Muscle layer of duodenum (tissue), 2 donors: ENCODE results near the gene ANKRD34B.
"Not testable (repeated sequence)": the region's sequence is repeated elsewhere in the genome, so short reads cannot be mapped to it uniquely, and the experiment has no call there.

Experiments used
- H3K27ac ChIP-seq: one replicate; pipeline ENCODE4 v1.7.0; 2013; ENCODE audit warnings: mild to moderate bottlenecking, low read length
- H3K27me3 ChIP-seq: one replicate; pipeline ENCODE4 v1.7.0; 2013; ENCODE audit warnings: low read depth, mild to moderate bottlenecking, control low read depth, low read length
- H3K36me3 ChIP-seq, 2 donors: one replicate each; pipeline ENCODE4 v1.7.0; 2013; ENCODE audit warnings: low read length in 2 of 2, control low read depth in 1 of 2, mild to moderate bottlenecking in 1 of 2; ENCODE audit not compliant: insufficient read depth in 2 of 2, control insufficient read depth in 1 of 2
- H3K4me1 ChIP-seq, 2 donors: one replicate each; pipeline ENCODE4 v1.7.0; 2013; ENCODE audit warnings: low read length in 2 of 2, mild to moderate bottlenecking in 2 of 2, control low read depth in 1 of 2, moderate library complexity in 1 of 2; ENCODE audit not compliant: insufficient read depth in 2 of 2, control insufficient read depth in 1 of 2
- H3K4me3 ChIP-seq, 2 donors: one replicate each; pipeline ENCODE4 v1.7.0; 2013; ENCODE audit warnings: low read length in 2 of 2, low read depth in 1 of 2, mild to moderate bottlenecking in 1 of 2
- H3K9me3 ChIP-seq, 2 donors: one replicate each; pipeline ENCODE4 v1.7.0; 2013; ENCODE audit warnings: low read length in 2 of 2, control low read depth in 1 of 2, mild to moderate bottlenecking in 1 of 2; ENCODE audit not compliant: control insufficient read depth in 1 of 2
- donor health status: healthy.

ANKRD34B gene

DNA sequence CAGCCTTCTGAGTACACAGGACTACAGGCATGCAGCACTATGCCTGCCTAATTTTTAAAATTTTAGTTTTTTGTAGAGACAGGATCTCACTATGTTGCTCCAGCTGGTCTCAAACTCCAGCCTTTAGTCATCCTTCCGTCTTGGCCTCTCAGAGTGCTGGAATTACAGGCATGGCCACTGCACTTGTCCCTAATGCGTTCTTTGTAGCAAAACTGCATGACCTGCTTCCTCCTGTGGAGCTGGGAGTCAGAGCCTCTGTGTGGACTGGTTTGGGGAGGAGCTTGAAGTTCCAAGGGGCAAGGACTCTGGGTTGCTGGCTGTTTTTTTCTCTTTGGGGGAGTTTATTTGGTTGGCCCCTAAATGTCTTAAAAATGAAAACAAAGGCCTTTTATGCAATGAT is 22.7 kb upstream of the ANKRD34B start:
- Histone ChIP-seq H3K27ac (no peak overlapping the region), H3K27me3 (no peaks in the 10 kb centered on the region), H3K36me3 (no peaks in the 10 kb centered on the region), H3K4me3 (no peak overlapping the region), H3K4me1 (no peaks in the 10 kb centered on the region), H3K9me3 (no peaks in the 10 kb centered on the region)

DNA sequence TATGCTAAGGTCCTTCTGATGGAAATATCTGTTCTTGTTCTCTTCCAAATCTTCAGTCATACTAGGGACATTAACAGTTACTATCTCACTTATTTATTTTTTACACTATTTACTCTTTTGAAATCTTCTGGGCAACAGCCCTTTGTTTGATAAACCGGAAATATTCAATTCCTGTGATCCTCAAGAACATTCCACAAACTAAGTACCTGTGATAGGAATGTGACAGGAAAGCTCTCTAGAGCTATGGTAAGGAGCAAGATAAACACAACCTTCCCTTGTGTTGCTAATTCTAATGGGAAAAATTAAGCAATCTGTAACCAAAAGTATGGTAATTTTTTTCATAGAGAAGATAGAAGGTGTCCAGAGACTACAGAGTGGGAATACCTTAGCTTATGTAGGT is 22.0 kb upstream of the ANKRD34B start:
- no peaks in the 10 kb centered on the region for H3K36me3 ChIP-seq
- no peaks in the 10 kb centered on the region for H3K9me3 ChIP-seq
- H3K4me1 ChIP-seq = no peaks in the 10 kb centered on the region
- H3K27me3 ChIP-seq = no peaks in the 10 kb centered on the region
- no peak overlapping the region for H3K27ac ChIP-seq
- H3K4me3 ChIP-seq = no peak overlapping the region

DNA sequence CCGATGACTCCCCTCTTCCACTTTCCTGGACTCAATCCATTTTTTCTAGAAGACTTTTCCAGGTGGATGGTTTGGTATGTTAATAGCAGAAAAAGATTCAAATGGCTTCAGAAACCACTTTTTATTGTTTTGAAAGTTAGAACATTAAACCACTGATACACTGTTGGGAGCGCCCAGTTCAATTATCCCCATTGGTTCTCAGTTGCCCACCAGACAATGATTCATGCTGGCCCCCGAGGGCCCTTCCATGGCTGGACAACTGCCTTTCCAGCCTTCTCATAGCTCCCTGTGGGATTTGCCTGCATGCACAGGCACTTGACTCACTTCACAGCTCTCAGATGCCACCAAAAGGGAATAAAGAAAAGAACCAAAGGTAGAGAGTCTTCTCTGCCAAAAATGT is 21.3 kb upstream of the ANKRD34B start:
- Histone ChIP-seq H3K4me3 (no peak overlapping the region), H3K36me3 (no peaks in the 10 kb centered on the region), H3K4me1 (no peaks in the 10 kb centered on the region), H3K27ac (no peak overlapping the region), H3K27me3 (no peaks in the 10 kb centered on the region), H3K9me3 (no peaks in the 10 kb centered on the region)

DNA sequence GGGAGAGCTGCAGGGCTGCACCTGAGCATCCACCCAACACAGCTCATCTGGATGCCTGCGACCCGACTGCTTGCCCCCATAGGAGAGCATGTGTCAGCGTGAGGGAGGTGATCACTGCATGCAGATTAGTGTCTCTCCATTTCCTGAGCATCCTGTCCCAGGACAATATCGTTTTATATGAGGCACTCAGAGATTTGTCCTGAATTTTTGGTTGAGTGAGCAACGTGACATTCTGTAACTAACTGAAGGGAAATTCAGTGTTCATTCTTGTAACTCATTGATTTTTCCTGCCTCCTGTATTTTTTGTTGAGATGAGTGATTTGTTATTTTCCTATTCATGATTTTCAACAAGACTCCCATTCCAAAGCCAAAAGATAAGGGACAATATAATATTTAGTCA is 20.7 kb upstream of the ANKRD34B start:
- Histone ChIP-seq H3K4me3 (no peak overlapping the region), H3K27ac (no peak overlapping the region), H3K36me3 (no peaks in the 10 kb centered on the region), H3K27me3 (no peaks in the 10 kb centered on the region), H3K4me1 (no peaks in the 10 kb centered on the region), H3K9me3 (no peaks in the 10 kb centered on the region)

DNA sequence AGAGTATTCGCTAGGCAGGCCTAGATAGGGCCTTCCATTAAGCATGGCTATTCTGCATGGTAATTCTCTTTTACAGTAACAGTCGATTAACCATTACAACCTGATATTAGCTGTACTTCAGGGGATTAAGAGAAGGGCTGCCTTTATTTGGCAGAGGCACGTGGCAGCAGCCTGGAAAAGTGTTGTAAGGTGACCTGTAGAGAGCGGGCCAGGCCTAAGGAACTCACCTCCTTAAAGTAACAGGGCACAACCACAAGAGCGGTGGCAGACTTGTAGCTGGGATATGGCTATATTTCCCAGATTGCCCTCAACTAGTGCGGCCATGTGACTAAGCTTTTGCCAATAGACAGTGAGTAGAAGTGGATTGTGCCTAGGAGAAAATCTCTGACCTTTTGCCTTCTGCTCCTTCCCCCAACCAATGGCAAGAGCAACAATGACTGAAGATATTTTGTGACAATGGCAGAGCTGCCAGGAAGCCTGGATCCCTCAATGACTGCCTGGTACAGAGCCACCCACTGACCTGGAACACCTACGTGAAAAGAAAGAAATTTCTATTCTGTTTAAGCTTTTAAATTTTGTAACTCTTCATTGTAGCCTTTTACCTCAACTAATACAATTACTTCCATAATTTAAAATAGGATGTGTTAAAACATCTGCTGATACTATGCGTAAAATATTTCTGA is 18.9 kb upstream of the ANKRD34B start:
- H3K36me3 ChIP-seq = no peaks in the 10 kb centered on the region
- no peak overlapping the region for H3K27ac ChIP-seq
- H3K4me3 ChIP-seq = no peak overlapping the region
- H3K4me1 ChIP-seq = no peaks in the 10 kb centered on the region
- H3K27me3 ChIP-seq = no peaks in the 10 kb centered on the region
- no peaks in the 10 kb centered on the region for H3K9me3 ChIP-seq

DNA sequence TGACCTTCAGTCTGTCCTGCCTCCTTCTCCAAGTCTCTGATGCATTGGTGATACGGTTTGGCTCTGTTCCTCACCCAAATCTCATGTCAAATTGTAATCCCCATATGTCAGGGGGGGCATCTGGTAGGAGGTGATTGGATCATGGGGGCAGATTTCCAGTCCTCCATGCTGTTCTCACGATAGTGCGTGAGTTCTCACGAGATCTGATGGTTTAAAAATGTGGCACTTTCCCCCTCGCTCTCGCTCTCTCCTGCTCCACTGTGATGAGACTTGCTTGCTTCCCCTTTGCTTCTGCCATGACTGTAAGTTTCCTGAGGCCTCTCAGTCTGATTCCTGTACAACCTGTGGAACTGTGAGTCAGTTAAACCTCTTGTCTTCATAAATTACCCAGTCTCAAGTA is 14.7 kb upstream of the ANKRD34B start:
- Histone ChIP-seq H3K27ac (no peak overlapping the region), H3K4me3 (no peak overlapping the region), H3K36me3 (no peaks in the 10 kb centered on the region), H3K9me3 (no peaks in the 10 kb centered on the region), H3K27me3 (no peaks in the 10 kb centered on the region), H3K4me1 (no peaks in the 10 kb centered on the region)

DNA sequence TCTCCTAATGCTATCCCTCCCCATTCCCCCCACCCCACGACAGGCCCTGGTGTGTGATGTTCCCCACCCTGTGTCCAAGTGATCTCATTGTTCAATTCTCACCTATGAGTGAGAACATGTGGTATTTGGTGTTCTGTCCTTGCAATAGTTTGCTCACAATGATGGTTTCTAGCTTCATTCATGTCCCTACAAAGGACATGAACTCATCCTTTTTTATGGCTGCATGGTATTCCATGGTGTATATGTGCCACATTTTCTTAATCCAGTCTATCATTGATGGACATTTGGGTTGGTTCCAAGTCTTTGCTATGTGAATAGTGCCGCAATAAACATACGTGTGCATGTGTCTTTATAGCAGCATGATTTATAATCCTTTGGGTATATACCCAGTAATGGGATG is 10.2 kb upstream of the ANKRD34B start:
- H3K4me1 ChIP-seq, H3K9me3 ChIP-seq, H3K27ac ChIP-seq, H3K27me3 ChIP-seq, H3K4me3 ChIP-seq, H3K36me3 ChIP-seq: not testable (repeated sequence)

DNA sequence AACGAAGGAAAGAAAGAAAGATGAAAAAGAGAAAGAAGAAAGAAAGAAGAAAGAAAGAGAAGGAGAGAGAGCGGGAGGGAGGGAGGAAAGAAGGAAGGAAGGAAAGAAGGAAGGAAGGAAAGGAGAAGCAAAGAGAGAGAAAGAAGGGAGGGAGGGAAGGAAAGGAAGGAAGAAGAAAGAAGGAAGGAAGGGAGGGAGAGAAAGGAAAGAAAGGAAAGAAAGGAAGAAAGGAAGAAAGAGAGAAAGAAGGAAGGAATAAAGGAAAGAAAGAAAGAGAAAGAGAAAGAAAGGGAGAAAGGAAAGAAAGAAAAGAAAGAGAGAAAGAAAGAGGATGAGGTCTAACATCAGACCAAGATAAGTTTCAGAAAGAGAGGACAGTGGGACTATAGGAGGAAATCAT is 9.0 kb upstream of the ANKRD34B start:
- Histone ChIP-seq H3K4me1 (no peaks in the 10 kb centered on the region), H3K27ac (no peak overlapping the region), H3K9me3 (no peaks in the 10 kb centered on the region), H3K4me3 (no peak overlapping the region), H3K36me3 (no peaks in the 10 kb centered on the region), H3K27me3 (no peaks in the 10 kb centered on the region)

DNA sequence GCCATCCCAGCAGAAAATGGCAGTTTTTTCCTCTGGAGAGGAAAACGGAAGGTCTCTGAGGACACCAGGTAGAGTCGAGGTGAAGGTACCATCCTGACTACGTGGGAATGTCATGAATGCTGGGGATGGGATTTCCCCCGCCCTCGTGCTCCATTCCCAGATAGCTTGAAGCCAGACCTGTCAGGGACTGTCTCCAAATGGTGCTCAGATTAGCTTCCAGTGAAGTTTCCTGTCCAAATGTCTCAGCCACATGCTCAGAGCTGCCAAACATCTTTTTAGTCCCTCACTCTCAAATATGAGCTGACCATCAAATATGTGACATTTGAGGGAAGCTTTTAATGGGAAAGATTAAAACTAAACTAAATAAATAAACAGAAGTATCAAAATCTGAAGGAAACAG is 7.6 kb upstream of the ANKRD34B start:
- Histone ChIP-seq H3K27me3 (no peaks in the 10 kb centered on the region), H3K4me3 (no peak overlapping the region), H3K27ac (no peak overlapping the region), H3K36me3 (no peaks in the 10 kb centered on the region), H3K4me1 (no peaks in the 10 kb centered on the region), H3K9me3 (no peaks in the 10 kb centered on the region)

DNA sequence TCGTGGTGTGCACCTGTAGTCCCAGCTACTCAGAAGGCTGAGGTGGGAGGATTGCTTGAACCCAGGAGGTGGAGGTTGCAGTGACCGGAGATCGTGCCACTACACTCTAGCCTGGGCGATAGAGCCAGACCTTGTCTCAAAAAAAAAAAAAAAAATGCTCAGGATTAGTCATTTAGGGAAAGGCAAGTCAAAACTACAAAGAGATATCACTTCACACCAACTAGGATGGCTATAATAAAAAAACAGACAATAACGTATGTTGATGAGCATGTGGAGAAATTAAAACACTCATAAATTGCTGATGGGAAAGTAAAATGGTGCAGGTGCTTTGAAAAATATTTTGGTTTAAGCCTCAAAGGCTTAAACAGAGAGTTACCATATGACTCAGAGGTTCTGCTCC is 6.3 kb upstream of the ANKRD34B start:
- H3K36me3 ChIP-seq = no peaks in the 10 kb centered on the region
- peaks cover 0 to 2% of the 10 kb centered on the region in 2 donors for H3K9me3 ChIP-seq
- H3K4me1 ChIP-seq = no peaks in the 10 kb centered on the region
- H3K27me3 ChIP-seq = no peaks in the 10 kb centered on the region
- no peak overlapping the region for H3K4me3 ChIP-seq
- no peak overlapping the region for H3K27ac ChIP-seq

DNA sequence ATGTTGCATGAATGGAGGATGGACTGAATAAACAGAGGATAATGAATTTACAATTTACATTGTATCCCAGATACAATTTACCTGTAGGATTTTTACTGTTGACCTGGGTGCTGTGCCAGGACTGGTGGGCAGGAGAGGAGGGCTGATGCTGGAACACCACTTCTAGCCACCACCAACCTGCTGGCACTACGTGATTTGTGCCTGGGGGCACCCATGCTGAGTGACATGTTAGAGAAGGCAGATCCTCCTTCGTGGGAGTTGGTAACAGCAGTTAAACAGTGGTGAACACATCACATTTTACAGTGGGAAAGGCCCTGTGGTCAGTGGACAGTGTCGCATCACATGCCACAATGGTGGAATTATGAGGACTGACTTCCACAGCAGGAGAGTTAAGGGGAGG is 3.0 kb upstream of the ANKRD34B start:
- Histone ChIP-seq H3K9me3 (peaks cover 0 to 2% of the 10 kb centered on the region in 2 donors), H3K27me3 (peaks cover 4% of the 10 kb centered on the region), H3K27ac (no peak overlapping the region), H3K36me3 (no peaks in the 10 kb centered on the region), H3K4me1 (peaks cover 0 to 17% of the 10 kb centered on the region in 2 donors), H3K4me3 (no peak overlapping the region)
